ENCODE measurements around the gene UBALD2. TPM values are rescaled to one million over a fixed set of nuclear protein-coding genes. Genes with fewer than 3 reads are reported as not detected.

UBALD2 gene
- total and polyA plus RNA-seq, 2 of the 13 experiments (the other 11 are each of a cell fraction or from before 2014, with no cell fraction given) = 3.3 to 89.7 TPM

- TF ChIP-seq RNF219 (CRISPR knock-in tag; IDR thresholded peaks at IDR 0.05) = no peak
- peak; percentile 98 for TF ChIP-seq STAG1 (CRISPR knock-in tag; IDR thresholded peaks at IDR 0.05)
- TF ChIP-seq ZNF30 (CRISPR knock-in tag; IDR thresholded peaks at IDR 0.05) = no peak
- TF ChIP-seq ZNF253 (CRISPR knock-in tag; IDR thresholded peaks at IDR 0.05; ENCODE audit: borderline replicate concordance) = no peak
- no peak for TF ChIP-seq SUZ12 (IDR thresholded peaks at IDR 0.05; ENCODE audit: low read depth, low read length)
- no peak; the same call in 1 of the 2 replicates for TF ChIP-seq ZNF747 (CRISPR knock-in tag; IDR thresholded peaks at IDR 0.05; ENCODE audit: borderline replicate concordance)
- no peak for TF ChIP-seq CBX1 (IDR thresholded peaks at IDR 0.05; ENCODE audit: low read depth)
- no peak for TF ChIP-seq ZNF746 (CRISPR knock-in tag; IDR thresholded peaks at IDR 0.05)
- no peak for TF ChIP-seq ZNF260 (CRISPR knock-in tag; IDR thresholded peaks at IDR 0.05; ENCODE audit: borderline replicate concordance, low read depth)
- TF ChIP-seq NFKB2 (CRISPR knock-in tag; IDR thresholded peaks at IDR 0.05; ENCODE audit: borderline replicate concordance) = peak; percentile 78; the same call in 1 of the 2 replicates
- peak; percentile 51; the same call in 1 of the 2 replicates for TF ChIP-seq YEATS2 (CRISPR knock-in tag; IDR thresholded peaks at IDR 0.05; ENCODE audit: borderline replicate concordance)
- TF ChIP-seq BORCS8-MEF2B (CRISPR knock-in tag; IDR thresholded peaks at IDR 0.05) = peak; percentile 60; the same call in 1 of the 2 replicates
- TF ChIP-seq ZNF615 (CRISPR knock-in tag; IDR thresholded peaks at IDR 0.05; ENCODE audit: borderline replicate concordance) = no peak
- TF ChIP-seq ZSCAN25 (CRISPR knock-in tag; IDR thresholded peaks at IDR 0.05) = 0 out of 2 replicates have a peak, but pooled peaks have one; percentile 1
- TF ChIP-seq ARNTL (CRISPR knock-in tag; IDR thresholded peaks at IDR 0.05) = no peak
- no peak for TF ChIP-seq ATAD3A (CRISPR knock-in tag; IDR thresholded peaks at IDR 0.05)
- 0 out of 2 replicates have a peak, but pooled peaks have one; percentile 9 for TF ChIP-seq ZSCAN31 (CRISPR knock-in tag; IDR thresholded peaks at IDR 0.05; ENCODE audit: low read depth)
- TF ChIP-seq ARID5B (CRISPR knock-in tag; IDR thresholded peaks at IDR 0.05) = 0 out of 2 replicates have a peak, but pooled peaks have one; percentile 19
- TF ChIP-seq ZNF780A (CRISPR knock-in tag; IDR thresholded peaks at IDR 0.05) = no peak
Observed at GRCh38 chr17:76278952-76279741, 14.0 kb downstream of the UBALD2 start (continued).

Data from HepG2 (cell line).